22Rv1 (cell line): Measurements from ENCODE around the gene SBNO2.

Experiments used
- ZFX ChIP-seq: fragments of 450-650 bp; IDR thresholded peaks from 2 replicates; pipeline ENCODE4 v1.6.1; 2017; ENCODE audit warnings: antibody characterized with exemption, borderline replicate concordance
- TF ChIP-seq, protein P1 (sequence below): fragments of 450-650 bp; IDR thresholded peaks from 2 replicates; pipeline ENCODE4 v1.5.1; 2017; ENCODE audit warnings: mild to moderate bottlenecking

DNA sequence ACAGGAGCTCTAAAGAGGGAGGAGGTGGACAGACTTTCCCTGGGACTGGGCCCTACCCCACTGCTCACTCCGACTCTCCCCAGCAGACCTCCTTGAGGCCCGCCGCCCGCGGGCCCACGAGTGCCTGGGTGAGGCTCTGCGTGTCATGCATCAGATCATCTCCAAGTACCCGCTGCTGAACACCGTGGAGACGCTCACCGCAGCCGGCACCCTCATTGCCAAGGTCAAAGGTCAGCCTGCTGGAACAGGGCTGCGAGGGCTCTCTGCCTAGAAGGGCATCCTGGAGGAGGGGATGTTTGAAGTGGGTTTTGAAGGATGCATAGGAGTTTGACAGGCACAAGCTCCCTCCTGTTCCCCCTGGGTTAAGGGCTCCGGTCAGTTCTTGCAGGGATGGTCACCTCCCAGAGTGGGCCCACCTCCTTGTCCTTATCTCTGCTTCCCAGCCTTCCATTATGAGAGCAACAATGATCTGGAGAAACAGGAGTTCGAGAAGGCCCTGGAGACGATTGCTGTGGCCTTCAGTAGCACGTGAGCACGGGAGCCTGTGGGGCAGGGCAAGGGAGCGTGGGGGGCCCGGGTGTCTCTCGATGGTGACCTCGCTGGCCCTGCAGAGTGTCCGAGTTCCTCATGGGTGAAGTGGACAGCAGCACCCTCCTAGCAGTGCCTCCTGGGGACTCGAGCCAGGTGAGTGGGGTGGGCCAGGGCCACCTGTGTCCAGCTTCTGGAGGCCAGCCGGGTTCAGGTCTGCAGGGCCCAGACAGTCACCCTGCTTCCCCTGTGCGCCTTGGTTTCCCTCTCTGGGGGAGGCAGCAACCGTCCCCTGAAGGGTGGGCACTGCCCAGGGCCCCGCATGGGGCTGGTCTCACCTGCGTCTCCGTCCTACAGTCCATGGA, 100.8 kb downstream of the SBNO2 start:
- TF ChIP-seq, protein P1, sequence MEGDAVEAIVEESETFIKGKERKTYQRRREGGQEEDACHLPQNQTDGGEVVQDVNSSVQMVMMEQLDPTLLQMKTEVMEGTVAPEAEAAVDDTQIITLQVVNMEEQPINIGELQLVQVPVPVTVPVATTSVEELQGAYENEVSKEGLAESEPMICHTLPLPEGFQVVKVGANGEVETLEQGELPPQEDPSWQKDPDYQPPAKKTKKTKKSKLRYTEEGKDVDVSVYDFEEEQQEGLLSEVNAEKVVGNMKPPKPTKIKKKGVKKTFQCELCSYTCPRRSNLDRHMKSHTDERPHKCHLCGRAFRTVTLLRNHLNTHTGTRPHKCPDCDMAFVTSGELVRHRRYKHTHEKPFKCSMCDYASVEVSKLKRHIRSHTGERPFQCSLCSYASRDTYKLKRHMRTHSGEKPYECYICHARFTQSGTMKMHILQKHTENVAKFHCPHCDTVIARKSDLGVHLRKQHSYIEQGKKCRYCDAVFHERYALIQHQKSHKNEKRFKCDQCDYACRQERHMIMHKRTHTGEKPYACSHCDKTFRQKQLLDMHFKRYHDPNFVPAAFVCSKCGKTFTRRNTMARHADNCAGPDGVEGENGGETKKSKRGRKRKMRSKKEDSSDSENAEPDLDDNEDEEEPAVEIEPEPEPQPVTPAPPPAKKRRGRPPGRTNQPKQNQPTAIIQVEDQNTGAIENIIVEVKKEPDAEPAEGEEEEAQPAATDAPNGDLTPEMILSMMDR, result no peak
- no peak for TF ChIP-seq ZFX
